Neural progenitor cell (in vitro differentiated cells): ENCODE measurements around the gene CRYGS. TPM values are rescaled to one million over a fixed set of nuclear protein-coding genes. Genes with fewer than 3 reads are reported as not detected.

Experiments used
- DNase-seq: peaks from one replicate; pipeline ENCODE4 v3.0.0-alpha.2; 2016; ENCODE audit warnings: low spot score
- H2AFZ ChIP-seq: fragments of 200-600 bp; sonication (generic); replicated peaks from 2 replicates; pipeline ENCODE4 v1.6.1; 2016; ENCODE audit warnings: antibody characterized with exemption
- H3F3A ChIP-seq: fragments of 200-600 bp; sonication (generic); 2 replicates; pipeline ENCODE4 v1.6.1; 2016; ENCODE audit warnings: antibody characterized with exemption, low read depth
- H3K27ac ChIP-seq: fragments of 200-600 bp; sonication (generic); 2 replicates; pipeline ENCODE4 v1.5.1; 2016; ENCODE audit warnings: mild to moderate bottlenecking
- H3K27me3 ChIP-seq: fragments of 200-600 bp; sonication (generic); 2 replicates; pipeline ENCODE4 v1.6.1; 2016; ENCODE audit warnings: mild to moderate bottlenecking, moderate library complexity
- H3K36me3 ChIP-seq: fragments of 200-600 bp; sonication (generic); 2 replicates; pipeline ENCODE4 v1.5.1; 2016
- H3K4me1 ChIP-seq: fragments of 200-600 bp; sonication (generic); 2 replicates; pipeline ENCODE4 v1.6.1; 2016; ENCODE audit warnings: mixed run types
- H3K4me2 ChIP-seq: fragments of 200-600 bp; sonication (generic); 2 replicates; pipeline ENCODE4 v1.6.1; 2016
- H3K4me3 ChIP-seq: fragments of 200-600 bp; sonication (generic); 2 replicates; pipeline ENCODE4 v1.5.1; 2016
- H3K79me2 ChIP-seq: fragments of 200-600 bp; sonication (generic); 2 replicates; pipeline ENCODE4 v1.6.1; 2016; ENCODE audit warnings: low read depth
- H3K9ac ChIP-seq: fragments of 200-600 bp; sonication (generic); 2 replicates; pipeline ENCODE4 v1.6.1; 2016
- H3K9me3 ChIP-seq: fragments of 200-600 bp; sonication (generic); 2 replicates; pipeline ENCODE4 v1.5.1; 2016; ENCODE audit warnings: low read depth
- H4K20me1 ChIP-seq: fragments of 200-600 bp; sonication (generic); 2 replicates; pipeline ENCODE4 v1.6.1; 2016; ENCODE audit warnings: low read depth
- H3K27ac Mint-ChIP-seq: 3 replicates; pipeline ENCODE4 v1.8.0; 2021; ENCODE audit warnings: mixed read lengths
- H3K27me3 Mint-ChIP-seq: 2 replicates; pipeline ENCODE4 v1.8.0; 2022; ENCODE audit warnings: low read depth, mild to moderate bottlenecking, inconsistent platforms, moderate library complexity, mixed read lengths; ENCODE audit not compliant: insufficient read depth
- H3K36me3 Mint-ChIP-seq: 3 replicates; pipeline ENCODE4 v1.8.0; 2021; ENCODE audit warnings: mixed read lengths
- H3K4me1 Mint-ChIP-seq: 3 replicates; pipeline ENCODE4 v1.8.0; 2021; ENCODE audit warnings: mixed read lengths
- H3K4me3 Mint-ChIP-seq: 3 replicates; pipeline ENCODE4 v1.8.0; 2021; ENCODE audit warnings: mild to moderate bottlenecking, moderate library complexity, mixed read lengths
- H3K9me3 Mint-ChIP-seq: 3 replicates; pipeline ENCODE4 v1.8.0; 2020; ENCODE audit warnings: mixed read lengths
- CTCF ChIP-seq: fragments of 200-600 bp; sonication (generic); IDR thresholded peaks from 2 replicates; pipeline ENCODE4 v1.5.1; 2017; ENCODE audit warnings: antibody characterized with exemption, mild to moderate bottlenecking
- EZH2 ChIP-seq: fragments of 200-600 bp; sonication (generic); IDR thresholded peaks from 2 replicates; pipeline ENCODE4 v1.6.1; 2017; ENCODE audit warnings: antibody characterized with exemption, mild to moderate bottlenecking, moderate library complexity
- EZH2phosphoT487 ChIP-seq: fragments of 200-600 bp; sonication (generic); IDR thresholded peaks from 2 replicates; pipeline ENCODE4 v1.6.1; 2017; ENCODE audit warnings: antibody characterized with exemption
- total RNA-seq: library from RNA; depleted of rRNA; stranded (reverse); fragments of >200 nt; gene quantifications from 2 replicates; pipeline ENCODE4 v1.2.3, GENCODE V29; 2015; ENCODE audit warnings: low replicate concordance

The CRYGS gene
- total RNA-seq, 1 donor from 2014 or later = 1.1 TPM

- no peak overlapping the region for H3K4me3 ChIP-seq
- H3K36me3 ChIP-seq = no peaks in the 10 kb centered on the region
- no peak overlapping the region for H3K4me3 Mint-ChIP-seq
- H4K20me1 ChIP-seq = no peaks in the 10 kb centered on the region
- no peak overlapping the region for H3K27ac ChIP-seq
- H3K9me3 ChIP-seq = no peaks in the 10 kb centered on the region
- no peaks in the 10 kb centered on the region for H3K4me1 Mint-ChIP-seq
- H3K27me3 Mint-ChIP-seq = no peaks in the 10 kb centered on the region
- H3K36me3 Mint-ChIP-seq = no peaks in the 10 kb centered on the region
- no peaks in the 10 kb centered on the region for H3F3A ChIP-seq
- no peak for TF ChIP-seq EZH2
- TF ChIP-seq CTCF = no peak
- no peak for TF ChIP-seq EZH2phosphoT487
- H3K4me2 ChIP-seq = no peak overlapping the region
- H3K27me3 ChIP-seq = no peaks in the 10 kb centered on the region
- H3K9me3 Mint-ChIP-seq = no peaks in the 10 kb centered on the region
- no peak overlapping the region for H3K27ac Mint-ChIP-seq
- no peaks in the 10 kb centered on the region for H3K79me2 ChIP-seq
- no peaks in the 10 kb centered on the region for H3K4me1 ChIP-seq
- H3K9ac ChIP-seq = no peak overlapping the region
- DNase-seq = no peak
- no peak overlapping the region for H2AFZ ChIP-seq
Measured at GRCh38 chr3:186590580-186591295, 46.6 kb upstream of the CRYGS start.

- H3K27ac Mint-ChIP-seq = no peak overlapping the region
- TF ChIP-seq CTCF (no peak), EZH2 (no peak), EZH2phosphoT487 (no peak)
- H3K9me3 ChIP-seq = no peaks in the 10 kb centered on the region
Measured at GRCh38 chr3:186589856-186590579, 45.8 kb upstream of the CRYGS start.

GRCh38 chr3:186589121-186589520, 44.9 kb upstream of the CRYGS start:
- peak; percentile 42 for DNase-seq
- peaks cover 6% of the 10 kb centered on the region for H3F3A ChIP-seq
- H3K27me3 Mint-ChIP-seq = no peaks in the 10 kb centered on the region
- no peaks in the 10 kb centered on the region for H3K9me3 ChIP-seq
- H3K36me3 Mint-ChIP-seq = peaks cover 4% of the 10 kb centered on the region
- no peaks in the 10 kb centered on the region for H4K20me1 ChIP-seq
- H3K27ac Mint-ChIP-seq = no peak overlapping the region
- H3K27ac ChIP-seq = no peak overlapping the region
- H3K27me3 ChIP-seq = no peaks in the 10 kb centered on the region
- no peaks in the 10 kb centered on the region for H3K4me1 Mint-ChIP-seq
- H2AFZ ChIP-seq = no peak overlapping the region
- no peaks in the 10 kb centered on the region for H3K4me1 ChIP-seq
- H3K4me3 ChIP-seq = no peak overlapping the region
- no peak overlapping the region for H3K4me3 Mint-ChIP-seq
- H3K79me2 ChIP-seq = no peaks in the 10 kb centered on the region
- H3K9ac ChIP-seq = no peak overlapping the region
- H3K36me3 ChIP-seq = no peaks in the 10 kb centered on the region
- peak; percentile 52 for TF ChIP-seq CTCF
- TF ChIP-seq EZH2 = no peak
- TF ChIP-seq EZH2phosphoT487 = no peak
- H3K9me3 Mint-ChIP-seq = no peaks in the 10 kb centered on the region
- no peak overlapping the region for H3K4me2 ChIP-seq

More at GRCh38 chr3:186589856-186590579, 45.8 kb upstream of the CRYGS start:
- Histone ChIP-seq H3F3A (peaks cover 5% of the 10 kb centered on the region), H3K36me3 (no peaks in the 10 kb centered on the region), H3K4me1 (no peaks in the 10 kb centered on the region), H3K4me3 (no peak overlapping the region), H3K9ac (no peak overlapping the region), H3K79me2 (no peaks in the 10 kb centered on the region), H4K20me1 (no peaks in the 10 kb centered on the region), H2AFZ (no peak overlapping the region), H3K4me2 (no peak overlapping the region), H3K27me3 (no peaks in the 10 kb centered on the region), H3K27ac (no peak overlapping the region)
- Mint-ChIP-seq H3K4me1 (no peaks in the 10 kb centered on the region), H3K4me3 (no peak overlapping the region), H3K9me3 (no peaks in the 10 kb centered on the region), H3K27me3 (no peaks in the 10 kb centered on the region), H3K36me3 (no peaks in the 10 kb centered on the region)
- DNase-seq = no peak
